Endodermal cell (in vitro differentiated cells): ENCODE results near the gene PANK3. TPM values are rescaled to one million over a fixed set of nuclear protein-coding genes. Genes with fewer than 3 reads are reported as not detected.

Experiments used
- DNase-seq: peaks from one replicate; pipeline ENCODE4 v3.0.0-alpha.2; 2017
- H3K27ac ChIP-seq: 2 replicates; pipeline ENCODE4 v1.5.1; 2013; ENCODE audit warnings: mild to moderate bottlenecking, low read depth, low read length, moderate library complexity
- H3K27me3 ChIP-seq: 2 replicates; pipeline ENCODE4 v1.6.1; 2013; ENCODE audit warnings: mild to moderate bottlenecking, low read length, moderate library complexity; ENCODE audit not compliant: insufficient read depth, control insufficient read depth, poor library complexity, severe bottlenecking
- H3K36me3 ChIP-seq: 2 replicates; pipeline ENCODE4 v1.7.0; 2013; ENCODE audit warnings: mild to moderate bottlenecking, low read length, moderate library complexity; ENCODE audit not compliant: control insufficient read depth, insufficient read depth
- H3K4me1 ChIP-seq: one replicate; pipeline ENCODE4 v1.7.0; 2013; ENCODE audit warnings: low read length; ENCODE audit not compliant: control insufficient read depth, insufficient read depth
- H3K4me3 ChIP-seq: 2 replicates; pipeline ENCODE4 v1.5.1; 2013; ENCODE audit warnings: mild to moderate bottlenecking, low read length, moderate library complexity
- H3K9ac ChIP-seq: 2 replicates; pipeline ENCODE4 v1.6.1; 2013; ENCODE audit warnings: mild to moderate bottlenecking, low read length, moderate library complexity; ENCODE audit not compliant: poor library complexity, severe bottlenecking; ENCODE audit errors: extremely low read depth
- H3K9me3 ChIP-seq: 2 replicates; pipeline ENCODE4 v1.6.1; 2013; ENCODE audit warnings: mild to moderate bottlenecking, low read length, moderate library complexity; ENCODE audit not compliant: control insufficient read depth
- H3K27ac Mint-ChIP-seq: 2 replicates; pipeline ENCODE4 v1.8.0; 2020; ENCODE audit warnings: mixed read lengths
- H3K27me3 Mint-ChIP-seq: 2 replicates; pipeline ENCODE4 v1.8.0; 2021; ENCODE audit warnings: mild to moderate bottlenecking, mixed read lengths; ENCODE audit not compliant: insufficient read depth
- H3K36me3 Mint-ChIP-seq: 2 replicates; pipeline ENCODE4 v1.8.0; 2020; ENCODE audit warnings: low read depth, mixed read lengths
- H3K4me1 Mint-ChIP-seq: 2 replicates; pipeline ENCODE4 v1.8.0; 2020; ENCODE audit warnings: mixed read lengths
- H3K4me3 Mint-ChIP-seq: 2 replicates; pipeline ENCODE4 v1.8.0; 2020; ENCODE audit warnings: mild to moderate bottlenecking, moderate library complexity, mixed read lengths
- H3K9me3 Mint-ChIP-seq: 2 replicates; pipeline ENCODE4 v1.8.0; 2020; ENCODE audit warnings: mild to moderate bottlenecking, mixed read lengths
- WGBS, 2 experiments: methylation state at CpG; one replicate each; pipeline versions ENCODE4 v1.1.5 to v1.1.7; 2013; ENCODE audit warnings: missing lambda C conversion rate in 2 of 2, mixed read lengths in 1 of 2; ENCODE audit not compliant: insufficient coverage in 1 of 2, insufficient read length in 1 of 2; 5-methylcytosine and 5-hydroxymethylcytosine counted together
- total RNA-seq, 2 donors: library from RNA; stranded (reverse); fragmentation: NEBNext Ultra II Directional in 1 of 2; extraction: Animal tissue kit (Norgen Biotek cat#: 25700) in 1 of 2; gene quantifications; 2 replicates in 1 of 2; 3 replicates in 1 of 2; pipeline ENCODE4 v1.2.1, GENCODE V29; 2021
- TF ChIP-seq, protein P1 (sequence below): fragments of 200-600 bp; sonication (generic); conservative IDR thresholded peaks from 2 replicates; pipeline ENCODE4 v1.5.0; 2021; ENCODE audit warnings: antibody characterized with exemption, mild to moderate bottlenecking

PANK3 gene
- total RNA-seq, 2 donors from 2014 or later = 101 to 111 TPM

GRCh38 chr5:168614661-168615060 is 35.5 kb upstream of the PANK3 start:
- peaks cover 8% of the 10 kb centered on the region for H3K4me1 Mint-ChIP-seq
- no peaks in the 10 kb centered on the region for H3K27me3 ChIP-seq
- H3K27me3 Mint-ChIP-seq = peaks cover 7% of the 10 kb centered on the region
- TF ChIP-seq, protein P1, sequence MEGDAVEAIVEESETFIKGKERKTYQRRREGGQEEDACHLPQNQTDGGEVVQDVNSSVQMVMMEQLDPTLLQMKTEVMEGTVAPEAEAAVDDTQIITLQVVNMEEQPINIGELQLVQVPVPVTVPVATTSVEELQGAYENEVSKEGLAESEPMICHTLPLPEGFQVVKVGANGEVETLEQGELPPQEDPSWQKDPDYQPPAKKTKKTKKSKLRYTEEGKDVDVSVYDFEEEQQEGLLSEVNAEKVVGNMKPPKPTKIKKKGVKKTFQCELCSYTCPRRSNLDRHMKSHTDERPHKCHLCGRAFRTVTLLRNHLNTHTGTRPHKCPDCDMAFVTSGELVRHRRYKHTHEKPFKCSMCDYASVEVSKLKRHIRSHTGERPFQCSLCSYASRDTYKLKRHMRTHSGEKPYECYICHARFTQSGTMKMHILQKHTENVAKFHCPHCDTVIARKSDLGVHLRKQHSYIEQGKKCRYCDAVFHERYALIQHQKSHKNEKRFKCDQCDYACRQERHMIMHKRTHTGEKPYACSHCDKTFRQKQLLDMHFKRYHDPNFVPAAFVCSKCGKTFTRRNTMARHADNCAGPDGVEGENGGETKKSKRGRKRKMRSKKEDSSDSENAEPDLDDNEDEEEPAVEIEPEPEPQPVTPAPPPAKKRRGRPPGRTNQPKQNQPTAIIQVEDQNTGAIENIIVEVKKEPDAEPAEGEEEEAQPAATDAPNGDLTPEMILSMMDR = no peak
- H3K4me3 ChIP-seq = no peak overlapping the region
- WGBS, 2 experiments = 93% methylated on average over 5 to 10 of the region's 10 CpGs
- H3K36me3 Mint-ChIP-seq = no peaks in the 10 kb centered on the region
- H3K4me1 ChIP-seq = no peaks in the 10 kb centered on the region
- no peak overlapping the region for H3K27ac Mint-ChIP-seq
- H3K27ac ChIP-seq = no peak overlapping the region
- no peak overlapping the region for H3K4me3 Mint-ChIP-seq
- no peak overlapping the region for H3K9ac ChIP-seq
- H3K9me3 ChIP-seq = no peaks in the 10 kb centered on the region
- H3K9me3 Mint-ChIP-seq = no peaks in the 10 kb centered on the region
- DNase-seq = no peak
- H3K36me3 ChIP-seq = no peaks in the 10 kb centered on the region

DNA sequence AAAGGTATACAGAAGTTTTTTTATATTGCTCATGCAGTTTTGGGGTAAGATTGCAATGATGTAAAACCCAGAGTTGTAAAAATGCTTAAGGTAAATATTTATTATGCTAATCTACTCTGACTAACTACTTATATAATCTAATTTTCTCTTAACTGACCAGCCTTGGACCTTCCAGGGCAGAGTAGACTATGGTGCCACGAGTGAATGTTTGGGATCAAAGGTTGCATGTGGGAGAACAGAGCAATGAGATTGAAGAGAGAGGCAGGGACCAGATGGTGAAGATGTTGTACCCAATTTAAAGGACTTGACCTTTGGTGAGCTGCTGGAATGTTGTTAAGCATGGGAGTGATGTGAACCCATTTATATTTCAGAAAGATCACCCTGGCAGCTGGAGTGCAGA is 34.8 kb upstream of the PANK3 start:
- no peak for DNase-seq
- H3K4me3 Mint-ChIP-seq = no peak overlapping the region
- H3K4me1 ChIP-seq = no peaks in the 10 kb centered on the region
- no peak overlapping the region for H3K27ac ChIP-seq
- H3K4me3 ChIP-seq = no peak overlapping the region
- no peaks in the 10 kb centered on the region for H3K36me3 Mint-ChIP-seq
- TF ChIP-seq, protein P1 = no peak
- H3K9me3 Mint-ChIP-seq = no peaks in the 10 kb centered on the region
- H3K9me3 ChIP-seq = no peaks in the 10 kb centered on the region
- no peaks in the 10 kb centered on the region for H3K36me3 ChIP-seq
- H3K27me3 ChIP-seq = no peaks in the 10 kb centered on the region
- H3K27ac Mint-ChIP-seq = no peak overlapping the region
- 69% methylated on average over 1 of the region's 1 CpG; no CpG with 5 or more reads in 1 of the 2 experiments for WGBS, 2 experiments
- H3K4me1 Mint-ChIP-seq = peaks cover 8% of the 10 kb centered on the region
- peaks cover 7% of the 10 kb centered on the region for H3K27me3 Mint-ChIP-seq
- H3K9ac ChIP-seq = no peak overlapping the region

- no peaks in the 10 kb centered on the region for H3K27me3 ChIP-seq
- TF ChIP-seq, protein P1 = no peak
- no peaks in the 10 kb centered on the region for H3K4me1 ChIP-seq
- H3K9ac ChIP-seq = no peak overlapping the region
- peak; percentile 53 for DNase-seq
- Mint-ChIP-seq H3K27ac (no peak overlapping the region), H3K4me3 (no peak overlapping the region), H3K4me1 (peaks cover 8% of the 10 kb centered on the region), H3K27me3 (peaks cover 7% of the 10 kb centered on the region), H3K9me3 (no peaks in the 10 kb centered on the region), H3K36me3 (no peaks in the 10 kb centered on the region)
- no peaks in the 10 kb centered on the region for H3K9me3 ChIP-seq
- no peaks in the 10 kb centered on the region for H3K36me3 ChIP-seq
- 83% methylated on average over 1 of the region's 2 CpGs; no CpG with 5 or more reads in 1 of the 2 experiments for WGBS, 2 experiments
- H3K4me3 ChIP-seq = no peak overlapping the region
- H3K27ac ChIP-seq = no peak overlapping the region
Observed at GRCh38 chr5:168613396-168613795, 34.2 kb upstream of the PANK3 start.
